Mononuclear cell (primary cell): Measurements from ENCODE around the gene DSTYK. TPM values are rescaled to one million over a fixed set of nuclear protein-coding genes. Genes with fewer than 3 reads are reported as not detected.
"Not testable (repeated sequence)": the region's sequence is repeated elsewhere in the genome, so short reads cannot be mapped to it uniquely, and the experiment has no call there.

Experiments used
- H3K27me3 ChIP-seq: 2 replicates; pipeline ENCODE4 v1.6.0; 2011; ENCODE audit warnings: low read length, control low read depth; ENCODE audit not compliant: insufficient read depth
- H3K4me1 ChIP-seq: 2 replicates; pipeline ENCODE4 v1.5.1; 2011; ENCODE audit warnings: mild to moderate bottlenecking, low read length, control low read depth; ENCODE audit not compliant: insufficient read depth
- H3K4me3 ChIP-seq: 2 replicates; pipeline ENCODE4 v1.5.1; 2011; ENCODE audit warnings: mild to moderate bottlenecking, low read length, moderate library complexity
- H3K9me3 ChIP-seq: 2 replicates; pipeline ENCODE4 v1.5.1; 2011; ENCODE audit warnings: low read depth, mild to moderate bottlenecking, control low read depth, low read length
- total RNA-seq: library from RNA; depleted of rRNA; stranded (reverse); fragments of >200 nt; gene quantifications from one replicate; pipeline ENCODE4 v1.2.3, GENCODE V29; 2012

Gene DSTYK
- total RNA-seq, 1 donor, result 16.3 TPM

- Histone ChIP-seq H3K4me1 (peaks cover 18% of the 10 kb centered on the region), H3K4me3 (no peak overlapping the region), H3K9me3 (no peaks in the 10 kb centered on the region), H3K27me3 (no peaks in the 10 kb centered on the region)
These were observed 27.7 kb downstream of the DSTYK start for GRCh38 chr1:205183676-205184335.

DNA sequence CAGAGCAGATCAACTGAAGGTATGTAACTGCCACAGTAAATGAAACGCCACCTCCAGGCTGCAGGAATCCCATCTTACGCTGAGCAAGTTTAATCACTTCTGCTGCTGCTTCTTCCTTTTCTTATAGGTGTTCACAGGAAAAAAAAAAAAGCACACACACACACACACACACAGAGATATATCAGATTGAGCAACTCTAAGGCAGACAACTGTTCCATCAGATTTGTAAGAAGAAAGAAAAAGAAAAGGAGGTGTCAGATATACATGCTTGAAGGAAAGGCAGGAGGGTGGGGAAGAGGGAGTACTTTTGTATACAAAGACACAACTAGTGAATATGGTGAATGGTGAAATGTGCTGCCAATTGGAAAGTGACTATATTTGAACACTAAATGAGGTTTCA is 28.6 kb downstream of the DSTYK start:
- no peak overlapping the region for H3K4me3 ChIP-seq
- H3K9me3 ChIP-seq, result no peaks in the 10 kb centered on the region
- no peaks in the 10 kb centered on the region for H3K27me3 ChIP-seq
- H3K4me1 ChIP-seq, result peaks cover 18% of the 10 kb centered on the region

DNA sequence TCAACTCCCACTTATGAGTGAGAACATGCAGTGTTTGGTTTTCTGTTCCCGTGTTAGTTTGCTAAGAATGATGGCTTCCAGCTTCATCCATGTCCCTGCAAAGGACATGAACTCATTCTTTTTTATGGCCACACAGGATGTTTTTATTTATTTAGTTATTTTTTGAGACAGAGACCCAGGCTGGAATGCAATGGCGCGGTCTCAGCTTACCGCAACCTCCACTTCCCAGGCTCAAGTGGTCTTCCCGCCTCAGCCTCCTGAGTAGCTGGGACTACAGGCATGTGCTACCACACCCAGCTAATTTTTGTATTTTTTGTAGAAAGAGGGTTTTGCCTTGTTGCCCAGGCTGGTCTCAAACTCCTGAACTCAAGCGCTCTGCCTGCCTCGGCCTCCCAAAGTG is 31.2 kb downstream of the DSTYK start:
- H3K4me3 ChIP-seq, H3K27me3 ChIP-seq, H3K9me3 ChIP-seq: not testable (repeated sequence)
- peaks cover 19% of the 10 kb centered on the region for H3K4me1 ChIP-seq

- Histone ChIP-seq H3K4me3 (no peak overlapping the region), H3K27me3 (no peaks in the 10 kb centered on the region), H3K4me1 (peaks cover 19% of the 10 kb centered on the region), H3K9me3 (no peaks in the 10 kb centered on the region)
These were observed 31.7 kb downstream of the DSTYK start for GRCh38 chr1:205179842-205180241.

DNA sequence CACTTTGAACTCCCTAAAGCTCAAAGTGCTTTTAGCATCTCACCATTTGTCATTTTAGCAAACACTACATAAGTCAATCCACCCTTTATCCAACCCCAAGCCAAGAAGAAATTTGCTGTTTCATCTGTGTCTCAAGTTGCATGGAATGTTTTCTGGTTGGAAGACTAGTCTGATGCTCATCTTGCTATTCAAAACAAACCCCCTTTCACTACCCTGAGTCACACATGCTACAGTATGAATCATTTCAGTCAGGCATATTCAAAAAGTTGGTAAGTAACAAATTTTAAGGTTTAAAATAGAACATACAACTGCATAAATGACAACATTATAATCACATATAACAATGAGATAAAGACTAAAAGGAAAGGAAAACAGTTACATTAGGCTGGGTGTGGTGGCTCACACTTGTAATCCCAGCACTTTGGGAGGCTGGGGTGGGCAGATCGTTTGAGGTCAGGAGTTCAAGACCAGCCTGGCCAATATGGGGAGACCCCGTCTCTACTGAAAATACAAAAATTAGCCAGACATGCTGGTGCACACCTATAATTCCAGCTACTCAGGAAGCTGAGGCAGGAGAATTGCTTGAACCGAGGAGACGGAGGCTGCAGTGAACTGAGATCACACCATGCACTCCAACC is 38.7 kb downstream of the DSTYK start:
- H3K9me3 ChIP-seq, result no peaks in the 10 kb centered on the region
- no peaks in the 10 kb centered on the region for H3K27me3 ChIP-seq

GRCh38 chr1:205171369-205171768 is 40.1 kb downstream of the DSTYK start:
- Histone ChIP-seq H3K27me3 (no peaks in the 10 kb centered on the region), H3K4me3 (no peak overlapping the region), H3K4me1 (peaks cover 6% of the 10 kb centered on the region), H3K9me3 (no peaks in the 10 kb centered on the region)

More for the DNA sequence above, 38.7 kb downstream of the DSTYK start:
- Histone ChIP-seq H3K4me3 (no peak overlapping the region), H3K4me1 (peaks cover 6% of the 10 kb centered on the region)

DNA sequence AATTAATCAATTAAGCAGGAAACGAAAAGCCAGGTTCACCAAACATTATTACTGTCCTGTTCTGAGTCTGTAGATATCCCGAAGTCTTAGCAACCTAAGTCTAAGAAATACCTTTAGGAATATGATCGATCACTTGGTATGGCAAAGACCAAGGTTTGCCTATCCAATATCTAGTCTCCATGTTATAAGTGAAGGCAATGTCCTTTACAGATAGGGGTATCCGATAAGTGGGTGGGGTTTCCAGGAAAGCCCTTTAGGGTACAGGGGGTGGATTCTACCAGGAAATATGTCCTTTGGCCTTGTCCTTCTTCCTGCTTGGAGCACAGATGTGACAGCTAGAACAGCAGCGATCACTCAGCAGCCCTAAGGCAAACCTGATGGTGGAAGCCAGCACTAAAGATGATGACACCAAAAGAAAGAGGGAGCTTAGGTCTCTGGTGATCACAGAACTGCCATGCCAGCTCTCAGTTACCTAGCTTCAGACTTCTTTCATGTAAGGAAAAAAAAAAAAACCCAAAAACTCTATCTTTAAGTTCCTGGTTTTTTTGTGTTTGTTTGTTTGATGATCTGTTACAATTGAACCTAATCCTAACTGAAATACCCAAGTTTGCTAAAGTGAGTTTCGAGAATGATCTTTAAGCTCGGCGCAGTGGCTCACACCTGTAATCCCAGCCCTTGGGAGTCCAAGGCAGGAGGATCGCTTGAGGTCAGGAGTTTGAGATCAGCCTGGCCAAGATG is 40.8 kb downstream of the DSTYK start:
- H3K27me3 ChIP-seq, result no peaks in the 10 kb centered on the region
- H3K4me1 ChIP-seq, result peaks cover 3% of the 10 kb centered on the region
- H3K9me3 ChIP-seq, result no peaks in the 10 kb centered on the region
- no peak overlapping the region for H3K4me3 ChIP-seq

DNA sequence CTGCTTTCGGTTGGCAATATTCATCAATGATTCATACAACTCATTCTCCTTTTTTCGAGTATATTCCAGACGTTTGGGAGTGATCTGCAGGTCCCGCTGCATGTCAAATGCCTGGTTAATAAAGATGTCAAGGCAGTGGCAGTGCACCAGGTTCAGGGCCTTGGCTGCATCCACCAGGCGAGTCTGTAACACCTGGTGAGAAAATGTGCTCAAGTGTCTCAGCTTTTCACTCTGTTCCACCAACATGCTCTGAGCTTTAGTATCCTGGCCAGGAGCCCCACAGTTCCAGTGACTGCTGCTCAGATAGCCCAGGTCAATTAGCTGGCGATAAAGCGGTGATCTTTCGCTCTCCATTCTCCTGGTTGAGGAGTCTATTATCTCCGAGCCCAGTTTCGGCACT is 42.3 kb downstream of the DSTYK start:
- Histone ChIP-seq H3K4me3 (no peak overlapping the region), H3K4me1 (no peaks in the 10 kb centered on the region), H3K27me3 (no peaks in the 10 kb centered on the region), H3K9me3 (no peaks in the 10 kb centered on the region)

GRCh38 chr1:205168291-205168690 is 43.2 kb downstream of the DSTYK start:
- Histone ChIP-seq H3K9me3 (no peaks in the 10 kb centered on the region), H3K4me1 (no peaks in the 10 kb centered on the region), H3K4me3 (no peak overlapping the region), H3K27me3 (no peaks in the 10 kb centered on the region)

DNA sequence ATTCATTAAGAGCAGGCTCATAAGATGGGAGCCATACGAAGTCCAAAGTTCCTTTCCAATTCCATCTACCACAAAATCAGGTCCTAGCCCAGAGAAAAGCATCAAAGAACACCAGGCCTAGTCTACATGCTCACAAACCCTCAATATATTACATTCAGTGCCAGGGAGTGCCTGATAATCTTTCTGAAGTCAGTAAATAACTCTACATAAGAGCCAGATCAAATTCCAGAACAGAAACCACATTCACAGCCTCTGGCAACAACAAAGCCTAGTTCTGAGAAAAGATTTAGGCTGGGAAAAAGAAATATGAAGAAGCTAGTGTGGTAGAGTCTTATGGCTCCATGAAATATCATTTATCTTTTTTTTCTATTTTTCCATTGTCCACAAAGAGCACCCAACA is 49.2 kb downstream of the DSTYK start:
- no peaks in the 10 kb centered on the region for H3K4me1 ChIP-seq
- no peak overlapping the region for H3K4me3 ChIP-seq
- H3K9me3 ChIP-seq, result no peaks in the 10 kb centered on the region
- no peaks in the 10 kb centered on the region for H3K27me3 ChIP-seq

DNA sequence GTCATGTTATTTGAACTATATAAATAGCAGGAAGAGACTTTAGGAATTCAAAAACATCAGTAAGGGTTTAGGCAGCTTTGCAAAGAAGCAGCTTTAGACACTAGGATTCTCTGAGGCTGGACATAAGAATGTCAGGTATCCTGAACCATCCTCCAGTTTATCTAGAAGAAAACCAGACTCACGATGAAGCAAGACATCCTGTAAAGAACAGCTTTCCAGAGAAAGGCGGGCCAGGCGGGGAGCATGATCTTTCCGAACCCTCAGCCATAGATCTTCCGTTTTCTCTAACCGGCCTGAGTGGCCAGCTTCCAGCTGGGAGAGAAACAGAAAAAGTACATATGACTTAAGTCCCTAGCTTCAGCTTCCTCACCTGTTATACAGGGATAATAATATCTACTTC is 50.4 kb downstream of the DSTYK start:
- no peaks in the 10 kb centered on the region for H3K9me3 ChIP-seq
- H3K4me3 ChIP-seq, result no peak overlapping the region
- no peaks in the 10 kb centered on the region for H3K4me1 ChIP-seq
- H3K27me3 ChIP-seq, result no peaks in the 10 kb centered on the region

DNA sequence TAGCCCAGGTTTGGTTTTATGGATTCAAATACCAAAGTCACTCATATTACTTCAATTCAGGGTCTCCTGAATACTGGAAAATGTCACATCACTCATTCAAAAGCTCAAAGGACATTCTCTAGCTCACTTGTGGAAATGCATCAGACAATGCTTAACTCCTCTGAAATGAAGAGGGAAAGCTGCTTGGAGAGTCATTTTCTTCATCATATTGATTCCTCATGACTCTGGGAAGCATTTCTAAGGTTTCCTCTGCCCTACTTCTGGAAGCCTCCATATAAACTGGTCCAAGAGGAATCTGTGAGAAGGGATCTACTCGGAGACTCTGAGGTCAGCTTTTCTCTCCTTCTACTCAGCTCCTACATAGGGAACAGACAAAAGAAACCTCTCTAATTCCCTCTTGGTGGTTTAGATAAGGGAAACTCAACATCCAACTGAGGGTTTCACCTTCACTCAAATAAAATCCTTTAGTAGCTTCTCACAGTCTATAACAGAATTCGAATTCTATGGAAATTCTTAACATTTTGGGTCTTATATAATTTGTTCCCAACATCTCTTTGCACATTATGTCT is 53.4 kb downstream of the DSTYK start:
- no peaks in the 10 kb centered on the region for H3K9me3 ChIP-seq
- no peaks in the 10 kb centered on the region for H3K27me3 ChIP-seq
- no peak overlapping the region for H3K4me3 ChIP-seq
- no peaks in the 10 kb centered on the region for H3K4me1 ChIP-seq

- H3K27me3 ChIP-seq, H3K4me3 ChIP-seq, H3K9me3 ChIP-seq, H3K4me1 ChIP-seq: not testable (repeated sequence)
These were observed 55.7 kb downstream of the DSTYK start for GRCh38 chr1:205155665-205156377.

DNA sequence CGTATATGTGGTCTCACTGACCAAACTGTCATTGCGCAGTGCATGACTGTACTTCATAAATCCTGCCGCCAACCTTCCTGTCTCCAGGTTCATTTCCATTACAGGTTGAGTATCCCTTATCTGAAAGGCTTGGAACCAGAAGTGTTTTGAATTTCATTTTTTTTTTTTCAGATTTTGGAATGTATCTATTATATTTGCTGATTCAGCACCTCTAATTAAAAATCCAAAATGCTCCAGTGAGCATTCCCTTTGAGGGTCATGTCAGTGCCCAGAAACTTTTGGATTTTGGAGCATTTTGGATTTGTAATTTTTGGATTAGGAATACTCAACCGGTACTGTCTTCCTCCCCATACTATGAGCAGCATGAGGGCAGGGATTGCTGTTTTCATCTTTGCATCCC is 59.0 kb downstream of the DSTYK start:
- no peaks in the 10 kb centered on the region for H3K4me1 ChIP-seq
- no peak overlapping the region for H3K4me3 ChIP-seq
- no peaks in the 10 kb centered on the region for H3K27me3 ChIP-seq
- H3K9me3 ChIP-seq, result no peaks in the 10 kb centered on the region
